Pancreas (tissue), 10 donors: ENCODE measurements around the gene CTDSPL. TPM values are rescaled to one million over a fixed set of nuclear protein-coding genes. Genes with fewer than 3 reads are reported as not detected.

Source experiments
- ATAC-seq, 4 donors: fragments of 200-7000 bp; cut with Tn5 transposase; one replicate each; pipeline versions ENCODE4 v1.8.0 to v1.9.1; 2020; ENCODE audit warnings: mild to moderate bottlenecking in 4 of 4, moderate library complexity in 4 of 4
- DNase-seq, 6 donors: peaks; one replicate each; pipeline ENCODE4 v3.0.0-alpha.2; 2020
- FAIRE-seq: peaks from 2 replicates; lab custom pipeline; 2012; peaks lifted over from hg19 to GRCh38; lab: Jason Lieb, UNC
- H3K27ac ChIP-seq, 4 donors: fragments of 200-600 bp; sonication (generic); 1 replicate in 3 of 4; 2 replicates in 1 of 4; pipeline versions ENCODE4 v1.5.0 to v1.8.0; 2020
- H3K27me3 ChIP-seq, 4 donors: fragments of 200-600 bp; one replicate each; pipeline ENCODE4 v1.8.0; 2021
- H3K36me3 ChIP-seq, 3 donors: fragments of 200-600 bp; sonication (generic) in 1 of 3; one replicate each; pipeline versions ENCODE4 v1.5.0 to v1.8.0; 2020 to 2021
- H3K4me1 ChIP-seq, 3 donors: fragments of 200-600 bp; one replicate each; pipeline ENCODE4 v1.8.0; 2021
- H3K4me3 ChIP-seq, 4 donors: fragments of 200-600 bp; sonication (generic) in 2 of 4; one replicate each; pipeline versions ENCODE4 v1.5.0 to v1.8.0; 2020 to 2021
- H3K9me3 ChIP-seq, 4 donors: fragments of 200-600 bp; one replicate each; pipeline ENCODE4 v1.8.0; 2021
- WGBS, 2 donors: extraction: QIAGEN DNeasy Blood & Tissue Kit; methylation state at CpG; one replicate each; pipeline ENCODE4 v1.1.7; 2013; 5-methylcytosine and 5-hydroxymethylcytosine counted together
- intact Hi-C, 3 donors: fragments of 100-400 bp; cut with DNase I; formaldehyde crosslinking; loops; one replicate each; pipeline versions ENCODE4 v1.11.1 to v1.14.2; 2022
- polyA plus RNA-seq, 2 donors: library from polyadenylated mRNA; stranded (reverse); fragments of 200-250 nt; gene quantifications; one replicate each; pipeline ENCODE4 v1.2.3, GENCODE V29; 2013
- total RNA-seq, 6 donors: library from RNA; stranded (reverse); fragmentation: NEBNext Ultra II Directional in 4 of 6; extraction: Animal tissue kit (Norgen Biotek cat#: 25700) in 4 of 6; gene quantifications; one replicate each; pipeline versions ENCODE4 v1.2.1 to v1.2.4, GENCODE V29; 2021 to 2023
- TF ChIP-seq, protein P1 (sequence below), 4 donors: fragments of 200-600 bp; sonication (generic) in 3 of 4; IDR thresholded peaks; one replicate each; pipeline versions ENCODE4 v1.5.0 to v1.8.0; 2021; ENCODE audit warnings: antibody characterized with exemption in 4 of 4
- donor health status: healthy with polysubstance abuse.
- donor health status: DM: no; HTN: no; CAD: no; lungs with moderate emphysema.
- donor health status: DM: no; HTN: no; CAD: no.
- donor health status: control.
- donor health status: control.
- donor health status: Bipolar disorder and iron deficiency.
- donor health status: DM: yes; HTN: yes; CAD: no.
- donor health status: DM: no; HTN: no; CAD: no.
- donor health status: DM: no; HTN: no; CAD: no.
- donor health status: DM: yes; HTN: yes; CAD: no.

Gene CTDSPL
- total and polyA plus RNA-seq, 8 donors = 8.4 to 34.8 (median 15.4) TPM

DNA sequence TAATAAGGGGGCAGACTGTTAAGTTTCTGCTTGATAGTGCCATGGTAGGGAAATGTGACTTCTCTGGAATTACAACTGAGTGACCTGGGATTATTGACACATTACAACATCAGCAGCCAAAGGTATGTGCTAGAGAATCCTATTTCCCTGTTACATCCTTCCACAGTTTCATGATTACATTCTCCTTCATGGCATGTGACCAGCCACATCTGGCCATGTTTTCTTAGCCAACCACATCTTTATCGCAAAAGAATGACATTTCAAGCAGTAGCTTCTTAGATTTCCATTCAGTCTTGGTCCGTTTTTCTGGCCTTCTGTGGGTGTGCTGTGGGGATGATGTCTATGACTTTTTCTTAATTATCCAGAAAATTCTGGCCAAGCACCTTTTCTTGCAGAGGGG, 45.4 kb upstream of the CTDSPL start:
- no peaks in the 10 kb centered on the region for H3K4me1 ChIP-seq
- H3K9me3 ChIP-seq = no peaks in the 10 kb centered on the region
- no peaks in the 10 kb centered on the region for H3K36me3 ChIP-seq
- ATAC-seq (no peak), DNase-seq (no peak), FAIRE-seq (no peak)
- intact Hi-C loops = no loop called here
- WGBS, 2 donors = 50 to 80% methylated on average over 2 of the region's 2 CpGs
- H3K4me3 ChIP-seq = no peak overlapping the region
- TF ChIP-seq, protein P1, sequence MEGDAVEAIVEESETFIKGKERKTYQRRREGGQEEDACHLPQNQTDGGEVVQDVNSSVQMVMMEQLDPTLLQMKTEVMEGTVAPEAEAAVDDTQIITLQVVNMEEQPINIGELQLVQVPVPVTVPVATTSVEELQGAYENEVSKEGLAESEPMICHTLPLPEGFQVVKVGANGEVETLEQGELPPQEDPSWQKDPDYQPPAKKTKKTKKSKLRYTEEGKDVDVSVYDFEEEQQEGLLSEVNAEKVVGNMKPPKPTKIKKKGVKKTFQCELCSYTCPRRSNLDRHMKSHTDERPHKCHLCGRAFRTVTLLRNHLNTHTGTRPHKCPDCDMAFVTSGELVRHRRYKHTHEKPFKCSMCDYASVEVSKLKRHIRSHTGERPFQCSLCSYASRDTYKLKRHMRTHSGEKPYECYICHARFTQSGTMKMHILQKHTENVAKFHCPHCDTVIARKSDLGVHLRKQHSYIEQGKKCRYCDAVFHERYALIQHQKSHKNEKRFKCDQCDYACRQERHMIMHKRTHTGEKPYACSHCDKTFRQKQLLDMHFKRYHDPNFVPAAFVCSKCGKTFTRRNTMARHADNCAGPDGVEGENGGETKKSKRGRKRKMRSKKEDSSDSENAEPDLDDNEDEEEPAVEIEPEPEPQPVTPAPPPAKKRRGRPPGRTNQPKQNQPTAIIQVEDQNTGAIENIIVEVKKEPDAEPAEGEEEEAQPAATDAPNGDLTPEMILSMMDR (IDR thresholded peaks at IDR 0.05) = no peak
- no peaks in the 10 kb centered on the region for H3K27me3 ChIP-seq
- no peak overlapping the region for H3K27ac ChIP-seq

DNA sequence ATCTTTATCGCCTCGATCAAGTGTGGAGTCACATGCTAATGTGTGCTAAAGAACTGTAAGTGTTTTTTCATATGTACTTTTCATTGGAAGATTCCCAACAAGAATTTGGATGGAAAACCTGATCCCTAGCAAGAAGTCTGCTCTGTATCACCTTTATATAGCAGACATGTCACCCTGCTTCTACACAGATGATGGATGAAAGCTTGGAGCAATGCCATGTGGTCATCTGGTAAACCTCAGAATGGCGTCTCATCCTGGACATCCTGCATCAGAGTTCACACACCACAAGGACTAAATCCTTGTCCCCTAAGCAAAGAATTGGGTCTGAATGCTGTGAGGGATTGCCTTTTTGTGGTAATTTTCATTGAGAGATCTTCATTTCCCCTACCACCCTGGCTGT, 42.1 kb upstream of the CTDSPL start:
- WGBS, 2 donors = 65 to 73% methylated on average over 3 of the region's 3 CpGs
- Histone ChIP-seq H3K27me3 (no peaks in the 10 kb centered on the region), H3K36me3 (no peaks in the 10 kb centered on the region), H3K27ac (no peak overlapping the region), H3K4me3 (no peak overlapping the region), H3K9me3 (no peaks in the 10 kb centered on the region), H3K4me1 (no peaks in the 10 kb centered on the region)
- FAIRE-seq (no peak), ATAC-seq (no peak), DNase-seq (no peak)
- TF ChIP-seq, protein P1 (IDR thresholded peaks at IDR 0.05) = no peak
- intact Hi-C loops = no loop called here

DNA sequence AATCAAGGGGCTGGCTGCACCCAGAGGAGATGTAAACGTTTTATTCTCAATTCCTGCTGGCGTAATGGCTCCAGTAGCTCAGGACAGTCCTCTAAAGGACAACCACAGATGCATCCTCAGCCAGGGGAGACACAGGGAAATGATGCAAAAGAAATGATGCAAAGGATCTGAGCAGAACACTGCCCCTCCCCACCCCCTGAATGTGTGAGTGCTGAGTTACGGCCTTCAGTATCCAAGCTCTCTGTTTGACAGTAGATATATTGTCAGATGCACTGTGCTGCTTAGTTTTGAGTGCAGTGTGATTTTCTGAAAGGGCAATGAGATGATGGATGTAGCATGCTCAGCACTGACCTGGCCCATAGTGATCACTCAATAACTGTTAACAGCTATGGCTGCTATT, 41.4 kb upstream of the CTDSPL start:
- H3K27me3 ChIP-seq = no peaks in the 10 kb centered on the region
- no peak for DNase-seq
- TF ChIP-seq, protein P1 (IDR thresholded peaks at IDR 0.05) = no peak
- ATAC-seq = no peak
- no peak overlapping the region for H3K27ac ChIP-seq
- FAIRE-seq = no peak
- no peaks in the 10 kb centered on the region for H3K36me3 ChIP-seq
- H3K4me1 ChIP-seq = no peaks in the 10 kb centered on the region
- WGBS, 2 donors = 65 to 72% methylated on average over 3 of the region's 3 CpGs
- H3K9me3 ChIP-seq = no peaks in the 10 kb centered on the region
- no peak overlapping the region for H3K4me3 ChIP-seq
- intact Hi-C loops = no loop called here

DNA sequence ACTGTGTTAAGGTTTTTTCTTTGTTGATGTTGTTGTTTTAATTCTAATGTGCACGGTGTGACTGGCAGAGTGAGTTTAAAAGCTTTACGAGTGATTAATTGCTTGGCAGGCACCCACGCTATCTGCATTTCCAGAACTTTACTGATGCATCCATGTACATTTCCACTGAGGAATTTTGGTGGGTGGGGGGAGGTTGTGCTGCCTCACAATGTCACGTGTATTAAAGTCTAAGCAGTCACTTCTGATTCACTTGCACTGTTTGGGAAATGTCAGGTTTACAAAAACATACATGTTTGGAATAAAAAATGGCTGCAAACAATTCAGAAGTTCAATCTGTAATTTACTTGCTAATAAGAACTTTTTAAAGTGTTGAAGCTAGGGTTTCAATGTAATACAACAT, 38.5 kb upstream of the CTDSPL start:
- ATAC-seq (no peak), FAIRE-seq (no peak), DNase-seq (no peak)
- 37 to 48% methylated on average over 4 of the region's 4 CpGs for whole genome bisulfite sequencing, 2 donors
- Histone ChIP-seq H3K36me3 (no peaks in the 10 kb centered on the region), H3K27me3 (no peaks in the 10 kb centered on the region), H3K27ac (no peak overlapping the region), H3K9me3 (no peaks in the 10 kb centered on the region), H3K4me3 (no peak overlapping the region), H3K4me1 (no peaks in the 10 kb centered on the region)
- intact Hi-C loops = no loop called here
- TF ChIP-seq, protein P1 (IDR thresholded peaks at IDR 0.05) = no peak

DNA sequence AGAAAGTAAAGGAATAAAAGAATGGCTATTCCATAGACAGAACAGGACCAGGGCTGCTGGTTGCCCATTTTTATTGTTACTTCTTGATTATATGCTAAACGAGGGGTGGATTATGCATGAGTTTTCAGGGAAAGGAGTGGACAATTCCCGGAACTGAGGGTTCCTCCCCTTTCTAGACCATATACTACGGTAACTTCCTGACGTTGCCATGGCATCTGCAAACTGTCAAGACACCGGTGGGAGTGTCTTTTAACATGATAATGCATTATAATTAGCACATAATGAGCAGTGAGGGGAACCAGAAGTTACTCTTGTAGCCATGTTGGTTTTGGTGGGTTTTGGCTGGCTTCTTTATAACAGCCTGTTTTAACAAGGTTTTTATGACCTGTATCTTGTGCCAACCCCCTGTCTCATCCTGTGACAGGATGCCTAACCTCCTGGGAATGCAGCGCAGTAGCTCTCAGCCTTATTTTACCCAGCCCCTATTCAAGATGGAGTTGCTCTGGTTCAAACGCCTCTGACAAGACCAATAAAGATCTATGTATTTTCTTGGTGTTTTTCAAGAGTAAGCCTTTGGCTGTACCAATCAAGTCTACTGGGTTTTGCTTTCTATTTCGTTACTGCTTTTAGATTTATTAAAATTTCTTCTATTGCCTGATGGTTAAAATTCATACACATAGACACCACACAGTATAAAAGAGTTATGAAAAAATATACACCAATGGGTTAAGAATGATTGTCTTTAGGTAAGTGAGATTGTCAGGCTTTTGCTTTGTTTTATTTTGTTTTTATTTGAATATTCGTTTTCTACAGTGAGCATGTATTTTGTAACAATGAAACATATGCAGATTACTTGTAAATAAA, 37.4 kb upstream of the CTDSPL start:
- DNase-seq = no peak
- H3K4me3 ChIP-seq = no peak overlapping the region
- WGBS, 2 donors = 68 to 80% methylated on average over 9 of the region's 9 CpGs
- TF ChIP-seq, protein P1 (IDR thresholded peaks at IDR 0.05) = no peak
- H3K27ac ChIP-seq = no peak overlapping the region
- FAIRE-seq = no peak
- ATAC-seq = no peak
- no peaks in the 10 kb centered on the region for H3K36me3 ChIP-seq
- no peaks in the 10 kb centered on the region for H3K9me3 ChIP-seq
- intact Hi-C loops = no loop called here
- H3K27me3 ChIP-seq = no peaks in the 10 kb centered on the region
- no peaks in the 10 kb centered on the region for H3K4me1 ChIP-seq
